Panc1 (cell line): ENCODE results near the gene ACKR4. TPM values are rescaled to one million over a fixed set of nuclear protein-coding genes. Genes with fewer than 3 reads are reported as not detected.
A peak's percentile ranks its signal among the peaks of the same experiment; 100 is the strongest.

Source experiments
- ATAC-seq: fragments of 200-7000 bp; cut with Tn5 transposase; 2 replicates; pipeline ENCODE4 v1.9.1; 2020; ENCODE audit warnings: mild to moderate bottlenecking, moderate library complexity
- Bru-seq: library from RNA; stranded (reverse); fragments of 400-500 nt; gene quantifications from one replicate; lab custom pipeline; 2021; lab: Mats Ljungman, UMichigan
- BruChase-seq, 2 experiments: library from RNA; stranded (reverse); fragments of 400-500 nt; gene quantifications; one replicate each; lab custom pipeline; 2021; lab: Mats Ljungman, UMichigan
- BruUV-seq: library from RNA; stranded (reverse); fragments of 400-500 nt; replicated peaks from 2 replicates; lab custom pipeline; 2021; lab: Mats Ljungman, UMichigan
- CTCF ChIA-PET: fragments of 300-600 bp; sonication (Branson Sonifier 250); formaldehyde crosslinking; loops from one replicate; lab custom pipeline; 2022; ENCODE audit warnings: antibody characterized with exemption; lab: Charles Lee
- POLR2A ChIA-PET: fragments of 300-600 bp; sonication (Branson Sonifier 250); formaldehyde crosslinking; loops from one replicate; lab custom pipeline; 2022; ENCODE audit warnings: antibody characterized with exemption; lab: Charles Lee
- DNase-seq: peaks from one replicate; pipeline ENCODE4 v3.0.0-alpha.2; 2010; ENCODE audit warnings: low read depth, low spot score
- H3K27ac ChIP-seq: 2 replicates; pipeline ENCODE4 v1.5.1; 2011; ENCODE audit warnings: mild to moderate bottlenecking, low read length, inconsistent platforms
- H3K27me3 ChIP-seq: fragments of 200-500 bp; sonication (Bioruptor generic); 2 replicates; pipeline ENCODE4 v1.6.0; 2014; ENCODE audit warnings: low read length, inconsistent platforms; ENCODE audit not compliant: control insufficient read depth, insufficient read depth
- H3K36me3 ChIP-seq: fragments of 200-500 bp; sonication (Bioruptor generic); 2 replicates; pipeline ENCODE4 v1.5.1; 2014; ENCODE audit warnings: inconsistent platforms, mild to moderate bottlenecking, low read length, moderate library complexity; ENCODE audit not compliant: control insufficient read depth, insufficient read depth
- H3K4me1 ChIP-seq: 2 replicates; pipeline ENCODE4 v1.5.1; 2011; ENCODE audit warnings: inconsistent platforms, mild to moderate bottlenecking, low read length, moderate library complexity; ENCODE audit not compliant: control insufficient read depth, insufficient read depth
- H3K4me3 ChIP-seq, 2 experiments: 2 replicates each; pipeline ENCODE4 v1.5.1; 2011 to 2012; ENCODE audit warnings: low read depth in 2 of 2, low read length in 2 of 2, mild to moderate bottlenecking in 2 of 2, inconsistent platforms in 1 of 2, moderate library complexity in 1 of 2
- H3K9me3 ChIP-seq: fragments of 200-500 bp; sonication (Bioruptor generic); 2 replicates; pipeline ENCODE4 v1.5.1; 2014; ENCODE audit warnings: low read depth, mild to moderate bottlenecking, inconsistent platforms, low read length, moderate library complexity; ENCODE audit not compliant: control insufficient read depth, insufficient read depth
- CTCF ChIP-seq: fragments of 450-650 bp; IDR thresholded peaks from 2 replicates; pipeline ENCODE4 v1.5.1; 2017; ENCODE audit warnings: mild to moderate bottlenecking
- POLR2AphosphoS5 ChIP-seq: IDR thresholded peaks from 2 replicates; pipeline ENCODE4 v1.6.1; 2012; ENCODE audit warnings: mild to moderate bottlenecking, low read depth, low read length, moderate library complexity
- REST ChIP-seq, 2 experiments: IDR thresholded peaks; 2 replicates each; pipeline ENCODE4 v1.6.1; 2011 to 2012; ENCODE audit warnings: low read depth in 2 of 2, control low read depth in 1 of 2, low read length in 1 of 2, mild to moderate bottlenecking in 1 of 2, moderate library complexity in 1 of 2; ENCODE audit not compliant: insufficient read depth in 1 of 2
- SIN3A ChIP-seq: IDR thresholded peaks from 2 replicates; pipeline ENCODE4 v1.6.1; 2012; ENCODE audit warnings: low read depth, mild to moderate bottlenecking, low read length, moderate library complexity, borderline replicate concordance; ENCODE audit not compliant: insufficient read depth
- TCF7L2 ChIP-seq: IDR thresholded peaks from 2 replicates; pipeline ENCODE4 v1.6.1; 2011; ENCODE audit warnings: mild to moderate bottlenecking, low read depth, low read length, inconsistent platforms
- in situ Hi-C: cut with HindIII; loops from 2 replicates; pipeline ENCODE4 v1.10.0; 2016; ENCODE audit warnings: low sequenced_read_pairs, low pct_unique_long_range_greater_than_20kb
- intact Hi-C: fragments of 100-400 bp; cut with micrococcal nuclease; formaldehyde crosslinking; loops from one replicate; pipeline ENCODE4 v1.10.0; 2022; ENCODE audit not compliant: unreplicated experiment
- long read RNA-seq: library from polyadenylated mRNA; unstranded; transcript quantifications from one replicate; pipeline ENCODE4 v2.0.0, GENCODE V29; 2021; ENCODE audit not compliant: unreplicated experiment
- polyA plus RNA-seq: library from polyadenylated mRNA; unstranded; fragments of >200 nt; gene quantifications from one replicate; pipeline ENCODE4 v1.2.1, GENCODE V29; 2012; ENCODE audit warnings: missing spikeins; ENCODE audit not compliant: insufficient read length
- total RNA-seq: library from RNA; stranded (reverse); gene quantifications from one replicate; pipeline ENCODE4 v1.2.1, GENCODE V29; 2021; ENCODE audit not compliant: unreplicated experiment

The ACKR4 gene
- total RNA-seq, result not detected
- 0.27 TPM for polyA plus RNA-seq
- not detected for Bru-seq, nascent RNA
- BruChase-seq, experiment 1, labeled RNA remaining after a 2-hour chase, result percentile 25 among the genes with signal in this experiment
- percentile 18 among the genes with signal in this experiment for BruChase-seq, experiment 2, labeled RNA remaining after a 6-hour chase
- long read RNA-seq, partial matches to known transcripts, result 0 of 1 reads
- long read RNA-seq, other reads (novel, unspliced or antisense), result 1 of 1 reads

DNA sequence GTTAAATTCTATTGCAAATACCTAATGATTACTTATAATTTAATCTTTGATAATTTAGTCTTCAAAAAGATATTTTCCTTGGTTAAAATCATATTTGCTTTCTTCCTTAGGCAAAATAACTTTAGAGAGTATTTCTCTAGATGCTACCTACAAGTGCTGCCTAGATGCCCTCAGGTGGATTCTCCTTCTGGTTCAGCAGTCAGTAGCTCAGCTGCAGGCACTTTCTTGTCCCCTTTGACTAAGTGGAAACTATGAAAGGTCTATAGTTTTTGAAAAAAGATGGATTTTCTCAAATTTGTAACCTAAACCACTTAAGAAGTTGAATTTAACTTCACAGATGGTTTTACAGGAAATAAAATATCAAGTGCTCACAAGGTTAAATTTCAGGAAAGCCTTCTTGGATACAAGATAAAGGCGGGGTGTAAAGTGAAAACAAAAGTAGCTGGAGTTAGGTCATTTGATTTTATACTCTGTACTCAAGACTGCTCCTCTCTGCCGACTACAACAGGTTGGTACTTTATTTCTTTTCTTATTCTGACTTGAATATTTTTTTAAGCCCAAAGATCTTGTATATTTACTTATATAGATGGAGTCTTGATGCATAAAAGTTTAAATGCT lies at the start of gene ACKR4:
TSS of gene ACKR4 (plus strand) at position 455 of the 618 bp plus-strand sequence. CDS start 3,128 bp downstream, outside the sequence.
- no peaks in the 10 kb centered on the region for H3K4me1 ChIP-seq
- ChIA-PET POLR2A (no interaction called here), CTCF (interaction anchor here (0.7 kb wide), 1 partner anchor 42 kb away, joined by 3 read pairs; no protein-coding TSS in a partner anchor)
- no peak within 1 kb of the TSS for H3K27ac ChIP-seq
- no peaks in the 10 kb centered on the region for H3K9me3 ChIP-seq
- intact Hi-C loops (no loop called here), in situ Hi-C loops (no loop called here)
- no peak for ATAC-seq
- H3K27me3 ChIP-seq, result no peaks in the 10 kb centered on the region
- no peak for DNase-seq
- TF ChIP-seq POLR2AphosphoS5, result no peak
- no peak for TF ChIP-seq SIN3A
- no peak for TF ChIP-seq TCF7L2
- no peak for TF ChIP-seq CTCF
- TF ChIP-seq REST (IDR thresholded peaks at IDR 0.05; ENCODE audit: insufficient read depth in 1 of 2, low read depth in 2 of 2, low read length in 1 of 2), result no peak
- no peak within 1 kb of the TSS for H3K4me3 ChIP-seq
- H3K36me3 ChIP-seq, result no peaks in the 10 kb centered on the region
- no TSS peak for BruUV-seq

- Histone ChIP-seq H3K4me1 (no peaks in the 10 kb centered on the region), H3K9me3 (no peaks in the 10 kb centered on the region), H3K27ac (no peak overlapping the region), H3K4me3 (no peak overlapping the region), H3K36me3 (no peaks in the 10 kb centered on the region), H3K27me3 (no peaks in the 10 kb centered on the region)
- BruUV-seq, result no TSS peak
- DNase-seq (no peak), ATAC-seq (no peak)
- intact Hi-C loops, result no loop called here
- ChIA-PET POLR2A (no interaction called here), CTCF (no interaction called here)
- in situ Hi-C loops, result no loop called here
- TF ChIP-seq POLR2AphosphoS5 (no peak), REST (IDR thresholded peaks at IDR 0.05; ENCODE audit: insufficient read depth in 1 of 2, low read depth in 2 of 2, low read length in 1 of 2) (no peak), TCF7L2 (no peak), SIN3A (no peak), CTCF (no peak)
These were observed 47.9 kb upstream of the ACKR4 start for GRCh38 chr3:132549169-132549568.
